Suppressor macrophage (primary cell): ENCODE measurements around the gene TMEM238.

ENCODE experiments used
- DNase-seq, 4 experiments: peaks; one replicate each; pipeline ENCODE4 v3.0.0-alpha.2; 2020 to 2022

Gene TMEM238

GRCh38 chr19:55377356-55378131 is 6.5 kb downstream of the TMEM238 start:
- no peak for DNase-seq

DNA sequence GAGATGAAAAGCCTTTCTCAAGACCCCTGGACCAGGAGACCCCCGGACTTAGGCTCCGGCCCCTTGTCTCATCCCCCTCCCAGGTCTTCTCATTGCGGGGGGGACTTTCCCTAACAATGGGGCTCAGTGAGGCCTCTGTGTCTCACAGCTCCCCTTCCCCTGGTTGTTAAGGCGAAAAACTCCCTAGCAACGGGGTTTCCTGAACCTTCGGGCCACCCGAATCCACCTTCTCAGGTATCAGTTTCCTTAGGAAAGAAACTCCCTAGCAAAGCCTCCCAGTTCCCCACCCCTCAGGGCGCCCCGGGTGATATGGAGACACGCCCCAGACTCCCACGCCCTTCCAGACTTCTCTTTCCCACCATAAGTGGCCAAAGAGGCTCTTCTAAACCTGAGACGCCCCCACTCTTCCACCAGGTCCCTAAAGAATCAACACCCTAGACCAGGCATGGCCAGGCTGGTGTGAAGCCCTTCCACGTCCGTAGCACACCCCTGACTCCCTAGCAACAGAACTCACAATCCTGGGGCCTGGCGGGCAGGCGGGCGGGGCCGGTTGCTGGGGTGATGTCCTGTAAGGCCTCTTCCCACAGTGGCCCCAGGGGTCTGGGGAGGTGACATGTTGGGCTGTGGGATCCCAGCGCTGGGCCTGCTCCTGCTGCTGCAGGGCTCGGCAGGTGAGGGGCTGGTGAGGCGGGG is 7.7 kb downstream of the TMEM238 start, which contains the start of gene TMEM190:
TSS of gene TMEM190 (plus strand) at position 586 of the 693 bp plus-strand sequence. CDS start at position 614, 28 bp downstream.
- no peak for DNase-seq

DNA sequence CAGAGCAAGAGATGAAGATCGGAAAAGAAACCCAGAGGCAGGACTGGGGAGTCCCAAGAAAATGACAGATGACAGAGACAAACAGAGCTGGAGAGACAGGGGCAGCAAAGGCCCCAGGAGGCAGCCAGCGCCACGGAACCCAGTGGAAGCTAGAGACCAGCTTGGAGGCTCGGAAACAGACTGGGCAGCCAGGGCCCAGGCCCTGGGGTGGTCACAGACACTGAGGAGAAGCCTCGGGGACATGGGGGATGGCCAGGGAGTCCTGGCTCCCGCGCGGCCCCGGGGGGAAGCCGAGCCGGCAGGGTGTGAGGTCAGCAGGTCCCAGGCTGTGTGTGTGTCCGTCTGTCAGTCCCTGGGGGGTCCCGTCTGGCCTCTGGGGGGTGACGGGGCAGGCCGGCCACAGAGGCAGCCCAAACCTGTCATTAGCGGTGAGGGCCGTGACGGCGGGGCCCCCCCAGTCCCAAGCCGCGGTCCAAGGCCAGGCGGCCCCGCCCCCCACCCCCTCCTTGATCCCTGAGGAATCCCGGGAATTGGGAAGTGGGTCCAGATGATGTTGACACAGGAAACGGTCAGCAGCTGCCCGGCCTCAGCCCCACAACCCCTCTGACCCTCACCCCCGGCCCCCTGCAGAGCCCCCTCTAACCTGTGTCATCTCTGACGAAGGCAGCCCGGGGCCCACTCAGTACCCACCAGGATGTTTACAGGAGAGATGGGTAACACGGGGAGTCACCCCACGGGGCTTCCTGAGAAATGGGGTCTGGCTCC is 9.9 kb downstream of the TMEM238 start:
- no peak for DNase-seq

GRCh38 chr19:55373306-55373992 is 10.6 kb downstream of the TMEM238 start:
- DNase-seq = no peak

- no peak for DNase-seq
Observed at GRCh38 chr19:55372316-55373081, 11.6 kb downstream of the TMEM238 start.

DNA sequence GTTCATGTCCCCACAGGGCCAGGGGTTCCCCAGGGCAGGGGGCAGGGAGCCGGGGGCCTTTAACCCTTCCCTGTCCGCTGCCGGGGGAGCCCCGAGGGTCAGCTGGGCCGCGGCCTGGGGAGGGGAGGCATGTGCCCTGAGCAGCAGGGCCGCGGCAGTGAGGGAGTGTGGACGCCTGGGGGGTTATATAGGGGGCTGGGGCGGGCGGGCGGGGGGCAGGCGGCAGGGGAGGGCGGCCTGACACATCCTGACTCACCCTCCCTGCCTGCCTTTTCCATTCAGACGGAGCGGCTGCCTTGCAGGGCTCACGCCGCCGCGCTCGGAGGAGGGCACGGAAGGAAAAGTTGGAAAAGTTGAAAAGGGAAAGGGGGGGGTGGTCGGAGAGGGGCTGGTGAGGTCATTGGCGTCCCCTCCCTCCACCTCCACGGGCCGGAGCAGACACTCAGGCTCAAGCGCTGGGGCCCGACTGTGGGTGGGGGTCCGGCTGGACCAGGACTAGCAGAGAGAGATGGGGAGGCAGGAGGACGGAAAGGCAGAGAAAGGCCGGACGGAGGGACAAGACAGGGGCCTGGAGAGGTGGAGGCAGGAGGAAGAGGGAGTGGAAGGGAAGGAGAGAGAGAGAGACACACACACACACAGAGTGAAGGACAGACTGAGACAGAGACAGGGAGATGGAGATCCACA is 13.6 kb downstream of the TMEM238 start, which contains the start of gene IL11:
TSS of gene IL11 (minus strand) at position 159 of the 684 bp plus-strand sequence. CDS start at position 6, 153 bp downstream.
- DNase-seq = no peak

DNA sequence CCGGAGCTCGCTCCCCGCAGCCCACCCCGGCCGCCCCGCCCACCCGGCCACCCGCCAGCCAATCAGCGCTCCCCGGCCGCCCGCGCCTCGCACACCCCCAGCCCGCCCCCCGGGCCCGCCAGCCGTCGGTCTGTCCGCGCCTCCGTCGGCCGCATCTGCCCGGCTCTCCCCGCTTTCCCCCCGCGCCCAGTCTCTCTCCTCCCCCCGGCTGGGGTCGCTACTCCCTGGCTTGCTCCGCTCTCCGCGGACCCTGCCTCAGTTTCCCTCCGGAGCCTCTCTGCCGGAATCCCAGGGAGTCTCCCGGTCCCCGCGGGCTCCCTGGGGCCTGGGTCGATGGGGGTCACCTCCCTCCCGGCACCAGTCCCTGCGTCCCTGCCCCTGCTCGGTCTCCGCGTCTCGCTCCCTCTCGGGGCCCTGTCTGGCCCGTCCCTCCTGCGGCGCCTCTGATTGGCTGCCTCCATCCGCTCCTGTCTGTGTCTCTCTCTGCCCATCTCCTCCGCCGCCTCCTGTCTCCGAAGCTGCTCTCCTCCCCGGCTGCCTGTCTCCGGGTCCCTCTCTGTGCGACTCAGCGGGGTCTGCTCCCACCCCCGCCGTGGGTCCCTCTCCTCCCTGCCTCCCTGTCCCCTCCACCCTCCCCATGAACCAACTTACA is 14.3 kb downstream of the TMEM238 start:
- peak in 2 of 4 experiments; percentile 13 to 37 for DNase-seq

DNA sequence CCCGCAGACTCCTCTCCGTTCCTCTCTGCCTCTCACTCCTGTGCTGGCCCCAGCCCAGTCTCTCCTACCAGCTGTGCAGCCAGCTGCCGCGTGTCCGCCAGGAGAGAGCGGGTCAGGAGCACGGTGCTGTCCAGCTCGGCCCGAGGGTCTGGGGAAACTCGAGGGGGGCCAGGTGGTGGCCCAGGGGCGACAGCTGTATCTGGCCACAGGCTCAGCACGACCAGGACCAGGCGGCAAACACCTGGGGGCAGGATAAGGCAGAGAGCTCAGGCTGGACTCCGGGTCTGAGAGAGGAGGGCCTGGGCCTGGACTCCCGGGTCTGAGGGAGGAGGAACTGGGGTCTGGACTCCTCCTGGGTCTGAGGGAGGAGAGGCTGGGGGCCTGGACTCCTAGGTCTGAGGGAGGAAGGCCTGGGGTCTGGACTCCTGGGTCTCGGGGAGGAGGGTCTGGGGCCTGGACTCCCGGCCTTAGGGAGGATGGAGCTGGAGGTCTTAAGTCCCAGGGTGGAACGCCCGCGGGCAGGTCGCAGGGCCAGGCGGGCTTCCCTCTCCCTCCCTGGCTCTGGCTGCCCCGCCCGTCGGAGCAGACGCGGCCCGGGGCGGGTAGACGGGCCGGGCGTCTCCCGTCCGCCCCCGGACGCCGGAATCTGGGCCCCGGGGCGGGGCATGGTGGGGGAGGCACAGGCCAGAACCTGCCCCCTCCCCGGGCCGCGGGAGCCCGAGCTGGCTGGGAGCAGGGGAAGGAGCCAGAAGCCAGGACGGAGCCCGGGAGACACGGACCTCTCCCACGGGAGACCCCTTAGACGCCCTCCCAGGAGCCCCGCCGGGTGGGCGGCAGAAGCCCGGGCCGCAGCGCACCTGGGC is 15.2 kb downstream of the TMEM238 start:
- peak; percentile 43 to 71 (median 54) for DNase-seq

GRCh38 chr19:55368106-55368505 is 16.0 kb downstream of the TMEM238 start:
- no peak for DNase-seq

DNA sequence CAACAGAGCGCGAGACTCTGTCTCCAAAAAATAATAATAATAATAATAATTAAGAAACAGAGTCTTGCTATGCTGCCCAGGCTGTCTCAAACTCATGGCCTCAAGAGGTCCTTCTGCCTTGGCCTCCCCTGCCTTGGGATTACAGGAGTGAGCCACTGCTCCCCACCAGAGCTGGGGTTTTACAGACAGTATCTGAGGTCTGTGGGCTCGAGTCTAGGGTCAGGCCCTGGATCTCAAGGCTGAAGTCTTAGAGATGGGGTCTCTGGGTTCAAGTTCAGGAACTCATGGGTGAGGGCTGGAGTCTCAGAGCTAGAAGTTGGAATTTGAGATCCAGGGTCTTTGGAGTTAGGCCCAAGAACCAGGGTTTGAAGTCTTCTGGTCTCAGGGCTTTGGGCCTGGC is 17.3 kb downstream of the TMEM238 start:
- DNase-seq = no peak

GRCh38 chr19:55365964-55366363 is 18.1 kb downstream of the TMEM238 start:
- no peak for DNase-seq

DNA sequence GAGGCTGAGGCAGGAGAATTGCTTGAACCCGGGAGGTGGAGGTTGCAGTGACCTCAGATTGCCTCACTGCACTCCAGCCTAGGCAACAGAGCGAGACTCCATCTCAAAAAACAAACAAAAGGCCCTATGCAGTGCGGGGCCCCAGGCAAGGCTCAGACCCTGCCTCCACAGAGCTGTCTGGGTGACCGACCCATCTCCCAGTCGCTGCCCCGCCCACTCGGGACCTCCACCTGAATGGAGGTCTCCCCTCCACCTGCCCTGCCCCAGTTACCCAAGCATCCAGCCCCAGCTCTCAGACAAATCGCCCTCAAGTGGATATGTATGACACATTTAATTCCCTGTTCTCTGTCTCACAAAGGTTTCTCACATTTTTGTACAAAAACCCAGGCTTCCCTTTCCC is 18.8 kb downstream of the TMEM238 start:
- DNase-seq = no peak

DNA sequence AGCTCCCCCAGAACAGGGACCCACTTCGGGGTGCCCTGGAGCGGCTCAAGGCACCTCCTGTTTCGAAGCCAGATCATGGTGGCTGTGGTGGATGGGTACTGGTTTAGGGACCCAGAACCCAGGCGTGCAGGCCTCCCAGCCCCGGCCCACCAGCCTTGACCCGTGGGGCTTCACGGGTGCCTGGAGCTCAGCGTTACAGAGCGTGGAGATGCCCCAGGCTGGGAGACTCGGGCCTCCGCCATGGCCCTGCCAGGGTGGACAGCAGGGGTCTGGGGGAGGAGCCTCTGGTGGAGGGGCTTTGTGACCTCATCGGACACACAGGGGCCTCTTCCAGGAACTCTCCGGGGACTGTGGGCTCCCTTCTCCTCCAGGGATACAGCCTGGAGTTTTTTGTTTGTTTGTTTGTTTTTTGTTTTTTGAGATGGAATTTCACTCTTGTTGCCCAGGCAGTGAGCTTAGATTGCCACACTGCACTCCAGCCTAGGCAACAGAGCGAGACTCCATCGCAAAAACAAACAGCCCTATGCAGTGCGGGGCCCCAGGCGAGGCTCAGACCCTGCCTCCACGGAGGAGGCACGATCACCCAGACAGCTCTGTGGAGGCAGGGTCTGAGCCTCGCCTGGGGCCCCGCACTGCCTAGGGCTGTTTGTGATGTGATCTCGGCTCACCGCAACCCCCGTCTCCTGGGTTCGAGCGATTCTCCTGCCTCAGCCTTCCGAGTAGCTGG is 20.9 kb downstream of the TMEM238 start, which contains the start of gene GARIN5B:
TSS of gene GARIN5B (minus strand) at position 271 of the 727 bp plus-strand sequence. CDS start at position 77, 194 bp downstream.
- DNase-seq = no peak

DNA sequence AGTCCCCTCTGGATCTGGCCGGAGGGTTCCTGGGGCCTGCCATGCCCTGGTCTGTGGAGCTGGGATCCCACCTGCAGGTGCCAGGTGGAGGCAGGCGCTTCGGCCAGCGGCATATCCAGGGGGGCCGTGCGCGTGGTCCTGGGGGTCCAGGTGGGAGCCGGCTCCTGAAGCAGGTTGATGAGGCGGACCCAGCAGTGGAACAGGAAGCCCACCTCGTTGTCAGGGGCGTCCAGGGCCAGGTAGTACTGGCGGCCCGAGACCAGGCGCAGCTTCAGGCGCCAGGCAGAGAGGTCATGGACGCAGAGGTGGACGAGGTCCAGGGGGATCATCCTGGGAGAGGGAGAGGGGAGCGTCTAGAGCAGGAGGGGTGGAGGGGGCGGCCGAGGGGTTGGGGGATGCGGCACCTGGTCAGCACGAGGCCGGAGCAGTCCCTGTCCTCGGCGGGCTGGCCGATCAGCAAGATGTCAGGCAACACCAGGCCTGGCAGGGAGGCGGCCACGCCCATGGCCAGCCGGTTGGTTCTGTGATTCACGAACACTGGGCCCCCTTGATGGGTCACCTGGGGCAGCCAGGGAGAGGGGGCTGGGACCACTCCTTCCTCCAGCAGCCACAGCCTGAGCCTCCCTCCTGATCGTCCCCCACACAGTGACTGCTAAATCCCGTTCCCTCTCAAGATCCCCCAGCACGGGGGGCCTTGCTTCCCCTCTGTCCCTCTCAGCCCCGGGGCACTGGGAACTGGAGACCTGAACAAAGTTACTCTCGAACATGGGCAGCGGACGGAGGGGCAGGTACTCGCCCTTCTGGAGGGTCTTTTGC is 21.7 kb downstream of the TMEM238 start:
- no peak for DNase-seq

DNA sequence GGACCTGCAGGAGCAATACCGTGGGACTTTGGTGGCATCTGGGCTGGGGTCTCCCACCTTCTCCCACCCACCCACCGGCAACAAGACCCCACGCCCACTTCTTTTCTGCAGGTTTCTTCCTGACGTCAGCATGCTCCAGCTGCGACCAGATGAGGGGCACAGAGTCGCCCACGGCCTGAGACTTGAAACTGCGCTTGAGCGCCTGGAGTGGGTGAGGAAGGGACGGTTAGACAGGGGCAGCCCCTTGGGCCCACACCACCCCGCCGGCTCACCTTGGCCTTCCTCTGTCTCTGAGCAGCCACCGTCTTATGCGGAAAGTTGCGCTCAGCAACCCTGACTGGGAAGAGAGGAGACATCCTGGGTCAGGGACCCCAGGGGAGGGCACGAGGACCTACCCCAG is 23.2 kb downstream of the TMEM238 start:
- DNase-seq = no peak

DNA sequence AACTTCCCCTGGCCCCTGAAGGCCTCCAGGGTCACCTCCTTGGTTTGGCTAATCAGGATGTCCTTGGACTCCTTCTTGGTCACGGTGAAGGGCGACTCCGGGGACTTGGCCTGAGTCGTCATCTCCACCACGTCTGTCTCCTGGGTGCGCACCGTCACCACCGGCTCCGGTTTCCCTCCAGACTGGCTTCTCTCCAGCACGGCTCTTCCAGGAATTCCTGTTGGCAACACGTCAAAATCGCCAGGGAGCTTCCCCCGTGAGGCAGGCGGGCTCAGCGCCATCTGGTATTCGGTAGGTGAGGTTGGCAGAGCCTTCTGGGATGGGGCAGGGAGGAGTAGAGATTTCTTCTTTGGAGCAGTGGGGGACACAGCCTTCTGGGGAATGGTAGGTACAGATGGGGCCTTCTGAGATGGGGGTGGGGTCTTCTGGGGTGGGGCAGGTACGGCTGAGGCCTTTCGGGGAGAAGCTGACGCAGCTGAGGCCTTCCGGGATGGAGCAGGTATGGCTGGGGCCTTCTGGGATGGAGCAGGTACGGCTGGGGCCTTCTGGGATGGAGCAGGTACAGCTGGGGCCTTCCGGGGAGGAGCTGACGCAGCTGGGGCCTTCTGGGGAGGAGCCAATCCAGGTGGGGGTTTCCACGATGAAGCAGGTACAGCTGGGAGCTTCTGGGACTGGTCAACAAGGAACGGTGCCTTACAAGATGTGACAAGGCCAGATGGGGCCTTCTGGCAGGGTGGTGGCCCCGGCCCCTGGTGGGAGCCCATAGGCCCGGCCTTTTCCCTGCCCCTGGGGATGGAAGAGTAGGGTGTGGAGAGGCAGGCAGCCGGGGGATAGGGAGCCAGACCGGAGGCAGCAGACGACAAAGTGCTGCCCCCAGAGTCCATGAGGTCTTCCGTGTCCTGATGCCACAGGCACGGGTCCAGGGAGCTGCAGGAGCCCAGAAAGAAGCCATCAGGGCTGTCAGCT is 24.9 kb downstream of the TMEM238 start:
- no peak for DNase-seq
